ENCODE results near the gene LAMA4. TPM values are rescaled to one million over a fixed set of nuclear protein-coding genes. Genes with fewer than 3 reads are reported as not detected.
A peak's percentile ranks its signal among the peaks of the same experiment; 100 is the strongest.

Gene LAMA4
- total RNA-seq, 1 experiment from 2014 or later = 0.72 TPM

GRCh38 chr6:112173221-112173804, 81.1 kb downstream of the LAMA4 start:
- ChIA-PET CTCF (interaction anchor here (0.5 to 2.2 kb wide), 6 partner anchors 9 to 138 kb away, joined by 3 to 11 read pairs (median 8); no protein-coding TSS in a partner anchor), POLR2A (interaction anchor here (0.6 kb wide), 1 partner anchor 22 kb away, joined by 3 read pairs; no protein-coding TSS in a partner anchor)
- no peak for DNase-seq (ENCODE audit: unreplicated experiment)
- H3K4me3 Mint-ChIP-seq (ENCODE audit: unreplicated experiment) = no peak overlapping the region
- TF ChIP-seq CTCF (IDR thresholded peaks at IDR 0.05; ENCODE audit: unreplicated experiment) = no peak
- intact Hi-C loops (cut with micrococcal nuclease) = no loop called here
- H3K27ac Mint-ChIP-seq (ENCODE audit: low read depth, unreplicated experiment) = no peak overlapping the region
- peaks cover 35% of the 10 kb centered on the region for H3K27me3 Mint-ChIP-seq (ENCODE audit: insufficient read depth, unreplicated experiment)
- H3K9me3 Mint-ChIP-seq (ENCODE audit: unreplicated experiment) = no peaks in the 10 kb centered on the region
- H3K36me3 Mint-ChIP-seq (ENCODE audit: insufficient read depth, unreplicated experiment) = no peaks in the 10 kb centered on the region
- no peaks in the 10 kb centered on the region for H3K4me1 Mint-ChIP-seq (ENCODE audit: insufficient read depth, unreplicated experiment)
- BruUV-seq (replicated peaks) = no TSS peak

DNA sequence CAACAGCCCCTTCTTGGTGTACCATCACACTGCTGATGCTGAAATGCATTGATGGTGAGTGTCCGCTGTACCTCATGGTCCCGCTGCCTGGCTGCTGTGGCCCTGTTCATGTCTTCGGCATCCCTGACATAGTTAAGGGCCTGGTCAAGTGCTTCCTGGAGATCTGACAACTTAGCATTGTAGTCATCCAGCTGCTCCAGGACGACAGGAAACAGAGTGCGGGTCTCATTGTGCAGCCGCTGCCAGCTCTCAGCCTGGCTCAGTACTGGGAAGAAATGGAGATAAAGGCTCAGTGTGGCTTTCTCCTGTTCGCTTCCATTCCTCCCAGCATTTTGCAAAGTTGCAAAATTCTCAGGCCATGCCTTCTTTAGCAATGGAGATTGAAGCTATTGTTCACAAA, 81.8 kb downstream of the LAMA4 start:
- BruUV-seq (replicated peaks) = no TSS peak
- intact Hi-C loops (cut with micrococcal nuclease) = no loop called here
- no peak for TF ChIP-seq CTCF (IDR thresholded peaks at IDR 0.05; ENCODE audit: unreplicated experiment)
- no peaks in the 10 kb centered on the region for H3K36me3 Mint-ChIP-seq (ENCODE audit: insufficient read depth, unreplicated experiment)
- H3K9me3 Mint-ChIP-seq (ENCODE audit: unreplicated experiment) = no peaks in the 10 kb centered on the region
- CTCF ChIA-PET = interaction anchor here (0.6 to 2.2 kb wide), 4 partner anchors 8 to 139 kb away, joined by 3 to 11 read pairs (median 8); no protein-coding TSS in a partner anchor
- H3K27ac Mint-ChIP-seq (ENCODE audit: low read depth, unreplicated experiment) = no peak overlapping the region
- no peak overlapping the region for H3K4me3 Mint-ChIP-seq (ENCODE audit: unreplicated experiment)
- H3K27me3 Mint-ChIP-seq (ENCODE audit: insufficient read depth, unreplicated experiment) = peaks cover 37% of the 10 kb centered on the region
- no peaks in the 10 kb centered on the region for H3K4me1 Mint-ChIP-seq (ENCODE audit: insufficient read depth, unreplicated experiment)
- POLR2A ChIA-PET = no interaction called here
- no peak for DNase-seq (ENCODE audit: unreplicated experiment)

GRCh38 chr6:112169541-112169940, 84.8 kb downstream of the LAMA4 start:
- Mint-ChIP-seq H3K27me3 (ENCODE audit: insufficient read depth, unreplicated experiment) (peaks cover 38% of the 10 kb centered on the region), H3K27ac (ENCODE audit: low read depth, unreplicated experiment) (no peak overlapping the region), H3K4me1 (ENCODE audit: insufficient read depth, unreplicated experiment) (no peaks in the 10 kb centered on the region), H3K9me3 (ENCODE audit: unreplicated experiment) (no peaks in the 10 kb centered on the region), H3K36me3 (ENCODE audit: insufficient read depth, unreplicated experiment) (no peaks in the 10 kb centered on the region), H3K4me3 (ENCODE audit: unreplicated experiment) (no peak overlapping the region)
- POLR2A ChIA-PET = interaction anchor here (0.6 kb wide), 1 partner anchor 54 kb away, joined by 4 read pairs; no protein-coding TSS in a partner anchor
- BruUV-seq (replicated peaks) = no TSS peak
- CTCF ChIA-PET = no interaction called here
- no peak for TF ChIP-seq CTCF (IDR thresholded peaks at IDR 0.05; ENCODE audit: unreplicated experiment)
- intact Hi-C loops (cut with micrococcal nuclease) = no loop called here
- DNase-seq (ENCODE audit: unreplicated experiment) = no peak

GRCh38 chr6:112163295-112164257, 90.8 kb downstream of the LAMA4 start:
- peak; percentile 85 for TF ChIP-seq CTCF (IDR thresholded peaks at IDR 0.05; ENCODE audit: unreplicated experiment)
- H3K4me1 Mint-ChIP-seq (ENCODE audit: insufficient read depth, unreplicated experiment) = peaks cover 6% of the 10 kb centered on the region
- intact Hi-C loops (cut with micrococcal nuclease) = loop anchor here (1.0 kb wide), 3 partner anchors 77 to 453 kb away; no protein-coding TSS in a partner anchor
- no peak overlapping the region for H3K27ac Mint-ChIP-seq (ENCODE audit: low read depth, unreplicated experiment)
- H3K4me3 Mint-ChIP-seq (ENCODE audit: unreplicated experiment) = no peak overlapping the region
- ChIA-PET CTCF (interaction anchor here (0.6 to 8.9 kb wide), 76 partner anchors 9 to 1882 kb away, joined by 3 to 143 read pairs (median 4); partner anchors contain the start of genes FAM229B, TRAF3IP2 and TUBE1), POLR2A (interaction anchor here (0.7 to 2.3 kb wide), 3 partner anchors 8 to 454 kb away, joined by 3 to 16 read pairs (median 5); partner anchors contain the start of genes FAM229B and TUBE1)
- DNase-seq (ENCODE audit: unreplicated experiment) = peak; percentile 71
- H3K36me3 Mint-ChIP-seq (ENCODE audit: insufficient read depth, unreplicated experiment) = no peaks in the 10 kb centered on the region
- H3K9me3 Mint-ChIP-seq (ENCODE audit: unreplicated experiment) = no peaks in the 10 kb centered on the region
- peaks cover 51% of the 10 kb centered on the region for H3K27me3 Mint-ChIP-seq (ENCODE audit: insufficient read depth, unreplicated experiment)
- BruUV-seq (replicated peaks) = no TSS peak
